Naive thymus-derived CD8-positive, alpha-beta T cell (primary cell): ENCODE data around the gene PAPPA. TPM values are rescaled to one million over a fixed set of nuclear protein-coding genes. Genes with fewer than 3 reads are reported as not detected.
A peak's percentile ranks its signal among the peaks of the same experiment; 100 is the strongest.

Source experiments
- ATAC-seq, 2 donors: fragments of 150-1000 bp; cut with Tn5 transposase in 1 of 2; sonication (Bioruptor Pico), chemical (Tn5 transposase) in 1 of 2; 1 replicate in 1 of 2; 2 replicates in 1 of 2; pipeline ENCODE4 v1.10.0; 2021; ENCODE audit warnings: mild to moderate bottlenecking in 2 of 2, moderate library complexity in 2 of 2
- POLR2A ChIA-PET: fragments of 350-600 bp; sonication (Branson Sonifier 250); formaldehyde crosslinking; loops from one replicate; lab custom pipeline; 2021; ENCODE audit warnings: antibody characterized with exemption; lab: Charles Lee
- DNase-seq, 10 donors: peaks; one replicate each; pipeline versions ENCODE4 v3.0.0 to v3.0.0-alpha.2; 2020 to 2022
- H3K27ac Mint-ChIP-seq, 10 donors: one replicate each; pipeline ENCODE4 v1.8.0; 2020 to 2022; ENCODE audit warnings: mild to moderate bottlenecking in 10 of 10, mixed read lengths in 10 of 10, moderate library complexity in 4 of 10, inconsistent platforms in 1 of 10
- H3K27me3 Mint-ChIP-seq, 5 donors: one replicate each; pipeline ENCODE4 v1.8.0; 2021 to 2022; ENCODE audit warnings: mixed read lengths in 5 of 5
- H3K36me3 Mint-ChIP-seq, 3 donors: one replicate each; pipeline ENCODE4 v1.8.0; 2020 to 2022; ENCODE audit warnings: mixed read lengths in 3 of 3, mild to moderate bottlenecking in 2 of 3, inconsistent platforms in 1 of 3
- H3K4me1 Mint-ChIP-seq, 4 donors: one replicate each; pipeline ENCODE4 v1.8.0; 2021 to 2022; ENCODE audit warnings: mixed read lengths in 4 of 4
- H3K4me3 Mint-ChIP-seq, 10 donors: one replicate each; pipeline ENCODE4 v1.8.0; 2020 to 2022; ENCODE audit warnings: mild to moderate bottlenecking in 10 of 10, mixed read lengths in 10 of 10, moderate library complexity in 6 of 10, inconsistent platforms in 1 of 10
- H3K9me3 Mint-ChIP-seq, 9 donors: one replicate each; pipeline ENCODE4 v1.8.0; 2020 to 2022; ENCODE audit warnings: mixed read lengths in 9 of 9, mild to moderate bottlenecking in 3 of 9, inconsistent platforms in 1 of 9, moderate library complexity in 1 of 9
- polyA plus RNA-seq, 3 donors: library from polyadenylated mRNA; unstranded; fragments of 300-500 nt; fragmentation: Illumina TruSeq; gene quantifications; one replicate each; pipeline ENCODE4 v1.2.3, GENCODE V29; 2021
- total RNA-seq, 8 experiments: library from RNA in 2 of 8; stranded (reverse) in 2 of 8; gene quantifications; one replicate each; pipeline ENCODE4 v1.2.3 and lab custom pipeline; 2021 to 2026

Gene PAPPA, protein sequence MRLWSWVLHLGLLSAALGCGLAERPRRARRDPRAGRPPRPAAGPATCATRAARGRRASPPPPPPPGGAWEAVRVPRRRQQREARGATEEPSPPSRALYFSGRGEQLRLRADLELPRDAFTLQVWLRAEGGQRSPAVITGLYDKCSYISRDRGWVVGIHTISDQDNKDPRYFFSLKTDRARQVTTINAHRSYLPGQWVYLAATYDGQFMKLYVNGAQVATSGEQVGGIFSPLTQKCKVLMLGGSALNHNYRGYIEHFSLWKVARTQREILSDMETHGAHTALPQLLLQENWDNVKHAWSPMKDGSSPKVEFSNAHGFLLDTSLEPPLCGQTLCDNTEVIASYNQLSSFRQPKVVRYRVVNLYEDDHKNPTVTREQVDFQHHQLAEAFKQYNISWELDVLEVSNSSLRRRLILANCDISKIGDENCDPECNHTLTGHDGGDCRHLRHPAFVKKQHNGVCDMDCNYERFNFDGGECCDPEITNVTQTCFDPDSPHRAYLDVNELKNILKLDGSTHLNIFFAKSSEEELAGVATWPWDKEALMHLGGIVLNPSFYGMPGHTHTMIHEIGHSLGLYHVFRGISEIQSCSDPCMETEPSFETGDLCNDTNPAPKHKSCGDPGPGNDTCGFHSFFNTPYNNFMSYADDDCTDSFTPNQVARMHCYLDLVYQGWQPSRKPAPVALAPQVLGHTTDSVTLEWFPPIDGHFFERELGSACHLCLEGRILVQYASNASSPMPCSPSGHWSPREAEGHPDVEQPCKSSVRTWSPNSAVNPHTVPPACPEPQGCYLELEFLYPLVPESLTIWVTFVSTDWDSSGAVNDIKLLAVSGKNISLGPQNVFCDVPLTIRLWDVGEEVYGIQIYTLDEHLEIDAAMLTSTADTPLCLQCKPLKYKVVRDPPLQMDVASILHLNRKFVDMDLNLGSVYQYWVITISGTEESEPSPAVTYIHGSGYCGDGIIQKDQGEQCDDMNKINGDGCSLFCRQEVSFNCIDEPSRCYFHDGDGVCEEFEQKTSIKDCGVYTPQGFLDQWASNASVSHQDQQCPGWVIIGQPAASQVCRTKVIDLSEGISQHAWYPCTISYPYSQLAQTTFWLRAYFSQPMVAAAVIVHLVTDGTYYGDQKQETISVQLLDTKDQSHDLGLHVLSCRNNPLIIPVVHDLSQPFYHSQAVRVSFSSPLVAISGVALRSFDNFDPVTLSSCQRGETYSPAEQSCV (N-terminal part only)
- total RNA-seq: not detected
- polyA plus RNA-seq: under 1 TPM in 1 of 3 donors, not detected in 2; 0.09 TPM
- total RNA-seq (lab: John Stamatoyannopoulos, UW): 0 to 0.09 (median 0) reads per million in 6 experiments

DNA sequence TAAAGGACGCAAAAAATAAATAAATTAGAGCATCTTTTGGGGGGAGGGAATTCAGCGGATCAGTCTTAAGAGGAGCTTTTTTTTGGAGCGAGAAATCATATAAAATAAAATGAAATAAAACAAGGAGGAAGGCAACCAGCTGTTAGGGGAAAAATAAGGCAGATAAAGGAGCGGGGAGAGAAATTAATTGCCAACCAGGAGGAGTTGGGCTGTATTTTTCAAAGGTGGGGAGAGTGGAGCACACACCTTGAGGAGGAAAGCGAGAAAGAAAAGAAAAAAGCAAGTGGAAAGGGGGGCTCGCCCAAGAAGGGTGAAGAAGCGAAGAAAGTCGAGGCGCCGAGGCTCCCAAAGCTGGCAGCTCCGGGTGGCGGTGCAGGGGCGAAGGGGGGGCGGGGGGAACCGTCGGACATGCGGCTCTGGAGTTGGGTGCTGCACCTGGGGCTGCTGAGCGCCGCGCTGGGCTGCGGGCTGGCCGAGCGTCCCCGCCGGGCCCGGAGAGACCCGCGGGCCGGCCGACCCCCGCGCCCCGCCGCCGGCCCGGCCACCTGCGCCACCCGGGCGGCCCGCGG, at the start of gene PAPPA:
Gene PAPPA, plus strand, starts transcription at position 27 of the 569 bp plus-strand sequence. Its CDS starts 382 bp downstream, at position 409.
- peak within 1 kb of the TSS in 8 of 10 donors; percentile 11 to 64 (median 36) for H3K4me3 Mint-ChIP-seq
- POLR2A ChIA-PET: no interaction called here
- peak within 1 kb of the TSS in 1 of 10 donors; percentile 37 for H3K27ac Mint-ChIP-seq
- ATAC-seq: no peak
- peaks cover 3 to 27% (median 11%) of the 10 kb centered on the region in 4 donors for H3K4me1 Mint-ChIP-seq
- DNase-seq: no peak
- H3K36me3 Mint-ChIP-seq: peaks cover 0 to 15% (median 6%) of the 10 kb centered on the region in 3 donors
- H3K9me3 Mint-ChIP-seq: peaks cover 0 to 5% (median 0%) of the 10 kb centered on the region in 9 donors
- H3K27me3 Mint-ChIP-seq: peaks cover 39 to 94% (median 74%) of the 10 kb centered on the region in 5 donors

DNA sequence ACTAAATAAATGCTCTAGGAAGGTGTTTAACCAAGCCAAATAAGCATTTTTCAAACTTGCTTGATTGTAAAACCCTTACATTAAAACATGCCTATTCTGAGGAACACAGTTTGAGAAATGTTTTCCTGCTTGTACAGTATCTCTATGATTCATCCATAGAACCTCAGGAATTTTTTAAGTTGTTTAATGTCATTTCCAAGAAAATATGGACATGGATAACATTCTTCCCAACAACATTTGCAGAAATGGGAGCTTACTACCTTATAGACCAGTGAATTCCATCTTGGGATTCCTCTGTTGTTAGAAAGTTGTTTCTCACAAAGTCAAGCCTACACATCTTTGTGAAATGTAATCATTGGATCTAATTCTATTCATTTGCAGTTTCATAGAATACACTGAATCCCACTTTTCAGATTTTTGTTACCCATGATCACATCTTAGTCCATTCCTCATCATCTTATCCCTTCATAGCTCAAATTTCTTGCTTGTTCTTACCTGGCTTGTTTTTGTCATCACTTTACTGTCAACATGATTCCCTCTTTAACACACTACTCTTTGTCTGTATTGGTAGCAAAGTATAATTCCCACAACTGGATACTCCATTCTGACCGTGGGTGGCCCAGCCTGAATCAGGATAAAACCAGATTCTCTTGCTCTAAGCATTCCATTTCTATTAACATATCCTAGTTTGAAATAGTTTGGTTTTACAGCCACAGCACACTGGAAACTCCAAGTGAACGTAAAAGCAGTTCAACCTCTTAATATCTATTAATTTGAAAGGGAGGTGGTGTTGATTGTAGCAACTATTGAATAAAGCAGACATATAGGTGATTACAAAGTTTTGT, 49.4 kb upstream of the PAPPA start:
- peaks cover 0 to 18% (median 8%) of the 10 kb centered on the region in 9 donors for H3K9me3 Mint-ChIP-seq
- POLR2A ChIA-PET: no interaction called here
- DNase-seq (no peak), ATAC-seq (no peak)
- no peak overlapping the region for H3K27ac Mint-ChIP-seq
- peaks cover 0 to 8% (median 4%) of the 10 kb centered on the region in 5 donors for H3K27me3 Mint-ChIP-seq
- H3K4me3 Mint-ChIP-seq: no peak overlapping the region
- H3K4me1 Mint-ChIP-seq: no peaks in the 10 kb centered on the region
- H3K36me3 Mint-ChIP-seq: peaks cover 0 to 4% (median 0%) of the 10 kb centered on the region in 3 donors

DNA sequence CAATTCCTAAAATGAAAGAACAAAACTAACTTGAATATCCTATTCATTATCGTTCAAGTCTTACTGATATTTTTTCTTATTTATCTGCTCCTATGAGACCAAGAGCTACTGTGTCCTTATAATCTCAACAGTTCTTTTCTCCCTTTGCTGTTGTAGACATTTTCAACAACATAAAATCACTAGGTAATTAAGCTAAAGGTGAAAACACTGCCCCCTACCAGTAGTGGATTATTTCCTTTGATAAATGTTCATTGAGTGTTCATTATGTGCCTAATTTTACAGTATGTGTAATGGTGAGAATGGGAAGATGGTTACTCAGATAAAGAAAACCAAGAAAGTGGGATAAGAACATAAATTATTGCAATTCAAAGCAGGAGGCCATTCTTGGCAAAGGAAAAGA, 41.4 kb upstream of the PAPPA start:
- peaks cover 0 to 5% (median 0%) of the 10 kb centered on the region in 5 donors for H3K27me3 Mint-ChIP-seq
- no peak overlapping the region for H3K27ac Mint-ChIP-seq
- peaks cover 0 to 43% (median 9%) of the 10 kb centered on the region in 9 donors for H3K9me3 Mint-ChIP-seq
- H3K4me3 Mint-ChIP-seq: no peak overlapping the region
- POLR2A ChIA-PET: no interaction called here
- peaks cover 0 to 4% (median 0%) of the 10 kb centered on the region in 3 donors for H3K36me3 Mint-ChIP-seq
- ATAC-seq: no peak
- no peaks in the 10 kb centered on the region for H3K4me1 Mint-ChIP-seq
- no peak for DNase-seq

DNA sequence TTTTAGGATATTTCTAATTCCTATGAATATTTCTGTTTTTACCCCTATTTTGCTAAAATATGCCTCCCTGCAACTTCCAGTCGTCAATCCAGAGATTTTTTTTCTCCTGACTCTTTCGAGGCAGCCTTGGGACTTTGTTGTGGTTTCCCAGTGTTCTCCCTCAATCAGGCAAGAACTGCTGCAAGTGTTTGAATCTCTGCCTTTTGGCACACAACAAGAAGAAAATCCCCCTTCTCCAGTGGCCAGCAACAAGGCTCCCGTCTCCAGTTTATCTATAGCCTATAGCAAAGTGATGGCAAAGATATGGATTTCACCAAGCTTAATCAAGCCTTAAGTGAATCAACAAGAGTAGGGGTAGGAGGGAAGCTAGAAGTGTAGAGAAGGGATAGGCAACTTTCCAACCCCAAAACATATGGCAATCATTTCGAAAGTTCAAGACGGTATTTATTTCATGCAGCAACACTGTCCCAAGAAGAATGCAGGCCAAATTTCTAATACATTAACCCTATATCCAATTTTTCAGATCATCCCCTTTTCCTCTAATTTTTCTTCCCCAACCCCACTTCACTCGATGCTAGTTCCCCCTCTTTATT, 37.7 kb upstream of the PAPPA start:
- DNase-seq (no peak), ATAC-seq (no peak)
- Mint-ChIP-seq H3K27me3 (peaks cover 0 to 6% (median 0%) of the 10 kb centered on the region in 5 donors), H3K4me1 (no peaks in the 10 kb centered on the region), H3K9me3 (peaks cover 7 to 74% (median 23%) of the 10 kb centered on the region in 9 donors), H3K4me3 (no peak overlapping the region), H3K27ac (no peak overlapping the region), H3K36me3 (peaks cover 0 to 7% (median 0%) of the 10 kb centered on the region in 3 donors)
- POLR2A ChIA-PET: no interaction called here

DNA sequence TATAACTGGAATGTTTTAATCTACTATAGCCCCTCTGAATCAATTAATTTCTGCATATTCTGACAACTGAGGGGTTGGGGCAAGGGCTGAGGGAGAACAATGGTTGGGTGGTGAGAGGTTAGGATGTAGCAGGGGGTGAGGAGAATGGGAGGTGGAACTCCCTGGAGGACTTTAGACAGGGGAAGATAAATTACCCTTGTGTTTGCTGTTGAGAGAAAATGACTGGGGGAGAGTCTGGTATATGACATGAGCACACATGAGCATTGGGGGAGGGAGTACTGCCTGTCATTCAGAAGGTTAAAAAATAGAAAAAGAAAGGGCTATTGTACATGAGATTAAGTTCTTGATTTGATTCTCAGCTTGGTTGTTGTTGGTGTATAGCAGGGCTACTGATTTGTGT, 37.2 kb upstream of the PAPPA start:
- no peak overlapping the region for H3K27ac Mint-ChIP-seq
- H3K27me3 Mint-ChIP-seq: peaks cover 0 to 11% (median 0%) of the 10 kb centered on the region in 5 donors
- POLR2A ChIA-PET: no interaction called here
- peaks cover 10 to 79% (median 24%) of the 10 kb centered on the region in 9 donors for H3K9me3 Mint-ChIP-seq
- no peaks in the 10 kb centered on the region for H3K4me1 Mint-ChIP-seq
- DNase-seq: no peak
- H3K4me3 Mint-ChIP-seq: no peak overlapping the region
- H3K36me3 Mint-ChIP-seq: peaks cover 0 to 7% (median 0%) of the 10 kb centered on the region in 3 donors
- no peak for ATAC-seq

DNA sequence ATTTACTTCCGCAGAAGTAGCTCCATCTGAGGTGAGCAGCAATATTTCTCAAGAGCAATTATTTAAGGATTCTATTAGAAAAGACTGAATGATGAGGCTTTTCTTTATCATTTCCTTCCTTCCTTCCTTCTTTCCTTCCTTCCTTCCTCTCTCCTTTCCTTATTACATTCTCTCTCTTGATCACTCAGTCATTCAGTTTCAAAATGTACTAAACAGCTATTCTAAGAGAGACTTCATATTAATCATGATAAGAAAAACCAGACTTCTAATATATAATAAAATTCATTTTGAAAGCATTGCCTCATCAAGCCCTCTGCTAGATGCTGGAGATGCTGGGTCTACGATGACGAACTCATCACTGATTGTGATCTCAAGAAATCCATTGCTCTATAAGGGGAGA, 30.4 kb upstream of the PAPPA start:
- Mint-ChIP-seq H3K4me1 (no peaks in the 10 kb centered on the region), H3K36me3 (peaks cover 0 to 7% (median 0%) of the 10 kb centered on the region in 3 donors), H3K27me3 (peaks cover 0 to 19% (median 3%) of the 10 kb centered on the region in 5 donors), H3K4me3 (no peak overlapping the region), H3K9me3 (peaks cover 10 to 43% (median 22%) of the 10 kb centered on the region in 9 donors), H3K27ac (no peak overlapping the region)
- ATAC-seq (no peak), DNase-seq (no peak)
- POLR2A ChIA-PET: no interaction called here

DNA sequence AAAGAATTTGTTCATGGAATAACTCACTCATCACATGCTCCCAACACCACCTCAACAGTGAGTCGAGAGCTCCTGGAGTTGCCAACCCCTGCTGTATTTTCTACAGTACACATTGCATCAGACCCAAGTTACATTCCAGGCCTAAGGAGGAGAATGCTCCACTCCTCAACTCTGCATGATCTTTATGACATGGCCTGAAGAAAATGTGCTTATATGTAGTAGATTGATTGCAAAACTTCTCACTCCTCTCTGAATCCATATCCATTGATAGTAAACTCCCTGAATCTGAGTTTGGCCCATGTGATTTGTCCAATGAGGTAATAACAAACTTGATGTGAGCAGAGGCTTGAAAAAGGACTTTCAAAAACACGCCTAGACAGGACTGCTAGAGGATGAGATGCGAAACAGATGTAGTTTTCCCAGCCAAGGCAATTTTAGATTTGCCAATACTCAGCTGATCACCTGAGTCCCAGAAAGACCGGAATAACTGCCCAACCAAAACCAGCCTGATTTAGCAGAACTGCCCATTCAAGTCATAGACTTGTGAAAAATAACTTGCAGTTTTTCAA, 29.0 kb upstream of the PAPPA start:
- Mint-ChIP-seq H3K4me3 (no peak overlapping the region), H3K36me3 (peaks cover 0 to 9% (median 0%) of the 10 kb centered on the region in 3 donors), H3K9me3 (peaks cover 10 to 30% (median 14%) of the 10 kb centered on the region in 9 donors), H3K27me3 (peaks cover 0 to 19% (median 3%) of the 10 kb centered on the region in 5 donors), H3K27ac (no peak overlapping the region), H3K4me1 (no peaks in the 10 kb centered on the region)
- POLR2A ChIA-PET: no interaction called here
- ATAC-seq: no peak
- no peak for DNase-seq

DNA sequence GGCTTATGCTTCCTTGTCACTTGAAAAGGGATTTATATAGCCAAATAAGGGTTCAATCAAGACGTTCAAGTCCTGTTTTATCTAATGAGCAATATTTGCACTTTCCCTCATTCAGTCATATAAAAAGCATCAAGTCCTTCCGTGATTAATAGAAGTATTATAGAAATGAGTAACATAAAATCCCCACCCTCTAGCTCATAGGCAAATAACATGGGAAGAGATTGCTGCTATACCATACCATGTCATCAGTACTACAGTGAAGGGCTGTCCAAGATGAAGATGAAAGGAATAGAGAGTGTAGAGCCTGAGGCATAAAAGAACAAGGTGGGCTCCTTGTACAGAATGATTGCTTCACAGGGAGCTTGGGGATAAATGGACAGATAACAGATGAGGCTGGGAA, 20.4 kb upstream of the PAPPA start:
- H3K4me1 Mint-ChIP-seq: no peaks in the 10 kb centered on the region
- DNase-seq (no peak), ATAC-seq (no peak)
- H3K27me3 Mint-ChIP-seq: peaks cover 0 to 15% (median 3%) of the 10 kb centered on the region in 5 donors
- H3K4me3 Mint-ChIP-seq: no peak overlapping the region
- POLR2A ChIA-PET: no interaction called here
- peaks cover 0 to 3% (median 2%) of the 10 kb centered on the region in 3 donors for H3K36me3 Mint-ChIP-seq
- H3K27ac Mint-ChIP-seq: no peak overlapping the region
- H3K9me3 Mint-ChIP-seq: peaks cover 0 to 28% (median 10%) of the 10 kb centered on the region in 9 donors

DNA sequence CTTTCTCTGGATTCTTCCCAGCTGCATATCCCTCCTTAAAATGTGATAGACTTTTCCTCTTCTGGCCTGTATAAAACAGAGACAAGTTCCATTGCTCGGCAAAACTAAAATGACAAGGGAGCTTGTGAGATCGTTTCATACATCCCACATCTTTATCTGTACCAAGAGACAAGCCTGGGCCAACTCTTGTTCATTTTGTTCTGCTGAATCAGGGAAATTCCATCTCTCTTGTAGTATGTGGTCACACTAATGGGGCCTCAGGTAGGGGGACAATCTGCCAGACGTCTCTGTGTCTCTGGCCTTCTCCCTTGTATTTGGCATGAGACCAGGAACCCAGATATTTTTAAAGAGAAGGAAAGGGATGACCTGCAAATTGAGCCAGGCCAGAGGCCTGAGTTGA, 18.6 kb upstream of the PAPPA start:
- no peak overlapping the region for H3K4me3 Mint-ChIP-seq
- H3K27ac Mint-ChIP-seq: no peak overlapping the region
- no peak for DNase-seq

DNA sequence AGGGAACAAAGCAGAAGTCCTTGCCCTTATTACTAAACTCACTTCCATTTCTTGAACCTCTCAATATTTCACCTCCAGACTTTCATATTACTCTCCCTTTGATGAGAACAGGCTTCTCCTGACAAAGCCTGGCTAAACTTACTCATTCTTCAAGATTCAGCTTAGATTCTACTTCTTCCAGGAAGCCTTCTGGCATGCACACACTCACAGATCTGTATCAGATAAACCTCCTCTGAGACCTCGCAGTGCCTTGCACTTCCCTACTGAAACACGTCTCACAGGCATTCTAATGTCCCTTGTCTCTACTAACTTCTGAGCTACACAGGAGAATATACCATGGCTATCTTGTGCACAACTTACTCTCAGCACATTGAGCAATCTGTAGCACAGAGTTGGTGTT, 16.6 kb upstream of the PAPPA start:
- DNase-seq: no peak
- Mint-ChIP-seq H3K36me3 (no peaks in the 10 kb centered on the region), H3K9me3 (peaks cover 0 to 18% (median 3%) of the 10 kb centered on the region in 9 donors), H3K4me3 (no peak overlapping the region), H3K27ac (no peak overlapping the region), H3K27me3 (peaks cover 0 to 12% (median 4%) of the 10 kb centered on the region in 5 donors), H3K4me1 (no peaks in the 10 kb centered on the region)
- no peak for ATAC-seq
- POLR2A ChIA-PET: no interaction called here

More for the DNA sequence above, 18.6 kb upstream of the PAPPA start:
- H3K4me1 Mint-ChIP-seq: no peaks in the 10 kb centered on the region
- POLR2A ChIA-PET: no interaction called here
- H3K36me3 Mint-ChIP-seq: peaks cover 0 to 2% (median 0%) of the 10 kb centered on the region in 3 donors
- peaks cover 0 to 11% (median 4%) of the 10 kb centered on the region in 5 donors for H3K27me3 Mint-ChIP-seq
- ATAC-seq: no peak
- peaks cover 0 to 27% (median 9%) of the 10 kb centered on the region in 9 donors for H3K9me3 Mint-ChIP-seq
